GM18861 (cell line): Measurements from ENCODE around the gene GAGE12H.
"Not testable (repeated sequence)": the region's sequence is repeated elsewhere in the genome, so short reads cannot be mapped to it uniquely, and the experiment has no call there.

Experiments
- ATAC-seq: cut with Tn5 transposase; IDR thresholded peaks from one replicate; pipeline ENCODE4 v1.9.1; 2021; ENCODE audit not compliant: unreplicated experiment

Gene GAGE12H

DNA sequence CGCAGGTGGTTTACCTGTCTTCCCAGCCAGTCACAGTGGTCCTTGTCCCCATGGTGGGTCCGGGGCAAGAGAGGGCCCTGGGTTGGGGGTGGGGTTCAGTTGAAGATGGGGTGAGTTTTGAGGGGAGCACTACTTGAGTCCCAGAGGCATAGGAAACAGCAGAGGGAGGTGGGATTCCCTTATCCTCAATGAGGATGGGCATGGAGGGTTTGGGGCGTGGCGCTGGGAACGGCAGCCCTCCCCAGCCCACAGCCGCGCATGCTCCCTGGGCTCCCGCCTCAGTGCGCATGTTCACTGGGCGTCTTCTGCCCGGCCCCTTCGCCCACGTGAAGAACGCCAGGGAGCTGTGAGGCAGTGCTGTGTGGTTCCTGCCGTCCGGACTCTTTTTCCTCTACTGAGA lies at the start of gene GAGE12H:
Gene GAGE12H (plus strand): TSS at position 301 of the 400 bp plus-strand sequence. CDS start 1,155 bp downstream, outside the sequence.
- not testable (repeated sequence) for ATAC-seq

DNA sequence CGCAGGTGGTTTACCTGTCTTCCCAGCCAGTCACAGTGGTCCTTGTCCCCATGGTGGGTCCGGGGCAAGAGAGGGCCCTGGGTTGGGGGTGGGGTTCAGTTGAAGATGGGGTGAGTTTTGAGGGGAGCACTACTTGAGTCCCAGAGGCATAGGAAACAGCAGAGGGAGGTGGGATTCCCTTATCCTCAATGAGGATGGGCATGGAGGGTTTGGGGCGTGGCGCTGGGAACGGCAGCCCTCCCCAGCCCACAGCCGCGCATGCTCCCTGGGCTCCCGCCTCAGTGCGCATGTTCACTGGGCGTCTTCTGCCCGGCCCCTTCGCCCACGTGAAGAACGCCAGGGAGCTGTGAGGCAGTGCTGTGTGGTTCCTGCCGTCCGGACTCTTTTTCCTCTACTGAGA lies 47.9 kb upstream of the GAGE12H start, which contains the start of gene GAGE12C:
Gene GAGE12C (plus strand): TSS at position 301 of the 400 bp plus-strand sequence. CDS start 1,155 bp downstream, outside the sequence.
- not testable (repeated sequence) for ATAC-seq

DNA sequence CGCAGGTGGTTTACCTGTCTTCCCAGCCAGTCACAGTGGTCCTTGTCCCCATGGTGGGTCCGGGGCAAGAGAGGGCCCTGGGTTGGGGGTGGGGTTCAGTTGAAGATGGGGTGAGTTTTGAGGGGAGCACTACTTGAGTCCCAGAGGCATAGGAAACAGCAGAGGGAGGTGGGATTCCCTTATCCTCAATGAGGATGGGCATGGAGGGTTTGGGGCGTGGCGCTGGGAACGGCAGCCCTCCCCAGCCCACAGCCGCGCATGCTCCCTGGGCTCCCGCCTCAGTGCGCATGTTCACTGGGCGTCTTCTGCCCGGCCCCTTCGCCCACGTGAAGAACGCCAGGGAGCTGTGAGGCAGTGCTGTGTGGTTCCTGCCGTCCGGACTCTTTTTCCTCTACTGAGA lies 38.3 kb upstream of the GAGE12H start, which contains the start of gene GAGE12D:
Gene GAGE12D (plus strand): TSS at position 301 of the 400 bp plus-strand sequence. CDS start 1,155 bp downstream, outside the sequence.
- ATAC-seq = not testable (repeated sequence)

DNA sequence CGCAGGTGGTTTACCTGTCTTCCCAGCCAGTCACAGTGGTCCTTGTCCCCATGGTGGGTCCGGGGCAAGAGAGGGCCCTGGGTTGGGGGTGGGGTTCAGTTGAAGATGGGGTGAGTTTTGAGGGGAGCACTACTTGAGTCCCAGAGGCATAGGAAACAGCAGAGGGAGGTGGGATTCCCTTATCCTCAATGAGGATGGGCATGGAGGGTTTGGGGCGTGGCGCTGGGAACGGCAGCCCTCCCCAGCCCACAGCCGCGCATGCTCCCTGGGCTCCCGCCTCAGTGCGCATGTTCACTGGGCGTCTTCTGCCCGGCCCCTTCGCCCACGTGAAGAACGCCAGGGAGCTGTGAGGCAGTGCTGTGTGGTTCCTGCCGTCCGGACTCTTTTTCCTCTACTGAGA lies 28.8 kb upstream of the GAGE12H start, which contains the start of gene GAGE12E:
Gene GAGE12E (plus strand): TSS at position 301 of the 400 bp plus-strand sequence. CDS start 1,155 bp downstream, outside the sequence.
- ATAC-seq = not testable (repeated sequence)

- ATAC-seq = not testable (repeated sequence)
These were observed 19.2 kb upstream of the GAGE12H start, which contains the start of gene GAGE12F for GRCh38 chrX:49560542-49560941. TSS of gene GAGE12F (plus strand) at chrX:49560842. CDS start at chrX:49561997, 1,155 bp downstream.

GRCh38 chrX:49568728-49569127 lies 11.0 kb upstream of the GAGE12H start:
- ATAC-seq = not testable (repeated sequence)

- ATAC-seq = not testable (repeated sequence)
These were observed 10.6 kb upstream of the GAGE12H start for GRCh38 chrX:49569152-49569551.

GRCh38 chrX:49570100-49570499 lies 9.6 kb upstream of the GAGE12H start, which contains the start of gene GAGE12G:
TSS of gene GAGE12G (plus strand) at chrX:49570400. CDS start at chrX:49571555, 1,155 bp downstream.
- not testable (repeated sequence) for ATAC-seq

GRCh38 chrX:49589196-49589595 lies 9.4 kb downstream of the GAGE12H start, which contains the start of gene GAGE2A:
TSS of gene GAGE2A (plus strand) at chrX:49589496. CDS start at chrX:49590651, 1,155 bp downstream.
- ATAC-seq = not testable (repeated sequence)

GRCh38 chrX:49589769-49590478 lies 10.2 kb downstream of the GAGE12H start:
- ATAC-seq = not testable (repeated sequence)

- not testable (repeated sequence) for ATAC-seq
These were observed 10.7 kb downstream of the GAGE12H start for GRCh38 chrX:49590488-49590887.

- not testable (repeated sequence) for ATAC-seq
These were observed 19.0 kb downstream of the GAGE12H start, which contains the start of gene GAGE1 for GRCh38 chrX:49598720-49599119. TSS of gene GAGE1 (plus strand) at chrX:49599020. CDS start at chrX:49600175, 1,155 bp downstream.

DNA sequence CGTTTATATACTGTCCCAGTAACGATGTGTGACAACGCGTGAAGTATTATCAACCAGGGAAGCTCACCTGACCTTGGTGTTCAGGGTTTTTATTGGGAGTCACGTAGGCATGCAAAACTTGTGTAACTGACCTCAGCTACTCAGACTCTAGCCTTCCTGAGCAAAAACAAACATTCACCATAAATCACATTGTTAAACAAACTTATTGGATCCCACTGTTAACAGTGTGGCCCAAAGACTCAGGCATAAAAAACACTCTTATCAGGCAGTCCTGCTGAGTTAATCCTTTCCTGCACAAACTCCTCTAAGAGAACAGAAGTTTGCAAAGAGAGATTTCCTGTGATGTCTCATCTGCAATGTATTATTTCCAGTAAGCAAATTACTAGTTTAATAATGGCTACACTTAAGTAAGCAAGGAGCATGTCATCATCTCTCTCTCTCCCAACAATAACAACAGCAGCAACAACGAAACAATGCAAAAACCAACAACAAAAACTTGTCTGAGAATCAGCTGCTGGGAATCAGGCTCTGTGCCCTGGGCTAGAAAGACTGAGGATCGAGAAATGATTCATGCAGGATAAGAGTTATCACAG lies 31.1 kb downstream of the GAGE12H start:
- ATAC-seq = no peak

- no peak for ATAC-seq
These were observed 38.8 kb downstream of the GAGE12H start for GRCh38 chrX:49618574-49618973.

DNA sequence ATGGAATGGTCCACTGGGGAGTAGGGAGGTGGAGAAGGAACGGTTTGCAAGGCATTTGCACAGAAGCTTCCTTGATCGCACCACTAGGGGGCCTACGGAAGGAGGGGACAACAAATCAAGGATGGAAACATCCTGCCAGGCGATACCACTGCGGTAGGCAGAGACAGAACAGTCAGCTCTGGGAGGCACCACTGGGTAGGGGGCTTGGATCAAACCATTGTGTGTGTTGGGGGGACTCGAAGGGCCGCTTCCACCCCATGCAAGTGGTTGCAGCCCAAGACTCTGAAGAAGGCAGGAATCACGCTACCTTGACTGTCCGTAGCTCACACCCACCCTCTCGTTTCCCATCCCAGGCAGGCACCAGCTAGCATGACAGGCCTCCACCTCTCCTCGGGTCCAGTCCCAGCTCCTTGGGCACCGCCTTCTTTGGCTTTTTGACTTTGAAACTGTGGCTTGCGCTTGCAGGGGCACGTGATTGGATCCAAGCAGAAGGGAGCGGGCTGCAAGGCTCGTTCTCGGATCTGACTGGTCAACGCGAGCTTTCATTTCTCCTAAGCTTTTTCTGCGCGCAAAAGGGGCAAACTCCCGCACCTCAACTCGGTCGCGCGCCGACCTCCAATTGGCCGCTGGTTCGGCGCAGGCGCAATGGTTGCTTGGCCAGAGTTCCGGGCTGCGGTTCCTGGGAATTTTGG lies 47.5 kb downstream of the GAGE12H start:
- ATAC-seq = no peak
